Activated T-cell treated with anti-CD3 and anti-CD28 coated beads, Interleukin-2, amount 50 U/mL, for 48 hours (primary cell): ENCODE measurements around the gene MAP4K2.
A peak's percentile ranks its signal among the peaks of the same experiment; 100 is the strongest.

Source experiments
- DNase-seq, 2 experiments: peaks; one replicate each; pipeline ENCODE4 v3.0.0-alpha.2; 2020

Gene MAP4K2

DNA sequence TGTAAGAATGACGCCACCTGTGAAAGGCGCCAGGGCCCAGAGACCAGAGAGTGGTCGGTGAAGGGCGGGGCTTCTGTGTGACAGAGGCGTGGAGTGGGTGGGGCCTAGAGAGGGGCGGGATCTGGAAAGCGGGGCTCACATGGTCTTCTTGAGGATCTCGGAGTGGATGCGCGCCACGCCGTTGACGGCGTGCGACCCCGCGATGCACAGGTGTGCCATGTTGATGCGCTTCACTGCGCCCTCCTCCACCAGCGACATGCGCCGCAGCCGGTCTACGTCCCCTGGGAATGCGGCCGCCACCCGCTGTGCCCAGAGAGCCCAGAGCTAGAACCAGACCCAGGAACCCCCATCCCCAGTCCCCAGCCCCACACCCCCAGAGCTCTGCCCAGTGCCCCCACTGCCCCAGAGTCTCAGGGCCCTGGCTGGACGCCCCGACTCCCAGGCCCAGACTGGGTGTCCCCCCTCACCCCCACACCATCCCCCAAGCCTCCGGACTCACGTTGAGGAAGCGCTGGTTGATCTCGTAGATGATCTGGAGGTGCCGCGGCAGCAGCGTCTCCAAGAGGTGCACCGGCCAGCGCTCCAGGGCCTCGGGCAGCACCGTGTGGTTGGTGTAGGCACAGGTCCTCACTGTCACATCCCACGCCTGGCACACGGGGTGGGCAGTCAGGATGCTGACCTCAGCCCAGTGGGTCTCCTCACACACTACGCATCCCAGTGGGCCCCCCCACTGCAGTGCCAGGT, 49.5 kb downstream of the MAP4K2 start:
- no peak for DNase-seq

DNA sequence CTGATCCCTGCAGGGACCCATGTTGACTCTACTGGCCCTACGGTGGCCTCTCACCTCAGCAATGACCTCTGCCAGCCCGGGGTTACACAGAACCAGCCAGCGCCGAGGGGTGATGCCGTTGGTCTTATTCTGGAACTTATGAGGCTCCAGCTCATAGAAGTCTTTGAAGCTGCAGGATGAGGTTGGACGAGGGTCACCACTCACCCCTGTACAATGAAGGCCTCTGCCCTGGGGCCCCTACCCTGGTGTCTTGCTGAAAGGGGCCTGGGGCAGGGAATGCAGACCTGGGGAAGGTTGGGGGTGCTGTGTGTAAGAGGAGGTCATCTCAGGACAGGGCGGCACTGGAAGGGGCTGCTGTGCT, 50.0 kb downstream of the MAP4K2 start:
- DNase-seq = no peak

DNA sequence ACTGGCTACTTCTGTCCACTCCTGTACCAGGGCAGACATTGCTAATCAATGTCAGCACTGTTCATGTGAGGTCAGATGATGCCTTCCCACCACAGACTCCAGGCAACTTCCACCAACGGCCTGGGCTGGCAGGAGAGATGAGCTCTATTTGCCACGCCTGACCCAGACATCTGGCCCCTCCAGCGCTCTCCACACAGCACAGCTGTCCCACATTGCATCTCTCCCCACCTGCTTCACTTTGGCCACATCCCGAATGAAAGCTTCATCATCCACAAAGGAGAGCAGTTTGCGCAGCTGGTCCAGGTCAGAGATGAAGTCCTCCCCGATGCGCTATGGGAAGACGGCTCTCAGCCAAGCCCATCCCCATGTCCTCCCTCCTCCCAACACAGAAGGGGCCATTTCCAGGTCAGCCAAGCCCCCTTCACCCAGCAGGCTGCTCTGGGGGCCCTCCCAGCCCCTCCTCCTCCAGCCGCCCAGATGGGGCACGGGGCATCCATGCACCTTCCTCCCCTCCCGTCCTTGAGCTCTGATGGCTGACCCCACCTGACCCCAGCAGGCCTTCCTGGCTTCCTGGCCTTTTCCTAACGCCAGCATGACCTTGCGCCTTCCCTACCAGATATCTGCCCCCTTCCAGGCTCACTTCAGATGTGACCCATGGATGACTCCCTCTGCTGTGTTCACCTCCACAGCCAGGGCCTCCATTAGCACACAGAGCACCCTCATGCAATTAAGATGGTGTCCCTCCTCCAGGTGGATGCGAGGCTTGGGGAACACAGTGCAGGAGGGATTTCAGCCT, 50.6 kb downstream of the MAP4K2 start:
- DNase-seq = no peak

DNA sequence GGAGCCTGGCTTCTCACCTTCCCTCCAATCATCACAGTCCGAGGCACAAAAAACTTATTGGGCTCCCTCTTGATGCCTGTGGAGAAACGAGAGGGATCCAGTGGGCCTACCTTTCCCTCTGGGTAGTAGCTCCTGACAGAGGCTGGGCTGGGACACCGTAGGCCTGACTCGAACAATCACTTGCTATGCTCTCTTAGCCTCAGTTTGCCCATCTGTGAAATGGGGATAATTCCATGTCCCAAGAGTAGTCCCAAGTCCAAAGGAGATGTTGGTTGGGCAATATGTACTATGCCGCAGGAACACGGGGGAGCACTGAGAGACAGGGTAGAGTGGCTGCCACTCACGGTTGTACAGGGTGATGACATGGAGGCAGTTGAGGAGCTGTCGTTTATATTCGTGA, 51.4 kb downstream of the MAP4K2 start:
- no peak for DNase-seq

DNA sequence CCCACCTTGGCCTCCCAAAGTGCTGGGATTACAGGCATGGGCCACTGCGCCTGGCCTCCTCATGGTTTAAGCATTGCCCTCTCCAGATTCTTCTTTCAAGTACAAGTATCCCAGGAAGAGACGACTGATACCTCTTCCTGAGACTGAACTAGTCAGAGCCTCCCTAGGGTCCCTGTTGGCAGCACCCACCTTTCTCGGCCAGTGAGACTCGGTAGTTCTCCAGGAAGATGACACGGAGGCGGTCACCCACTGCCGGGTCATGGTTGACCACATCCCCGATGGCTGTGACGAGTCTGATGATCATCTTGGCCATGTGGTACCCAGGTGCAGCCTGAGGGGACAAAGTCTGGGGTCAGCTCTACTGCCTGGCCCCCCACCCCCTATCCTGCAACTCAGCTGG, 51.9 kb downstream of the MAP4K2 start:
- DNase-seq = no peak

DNA sequence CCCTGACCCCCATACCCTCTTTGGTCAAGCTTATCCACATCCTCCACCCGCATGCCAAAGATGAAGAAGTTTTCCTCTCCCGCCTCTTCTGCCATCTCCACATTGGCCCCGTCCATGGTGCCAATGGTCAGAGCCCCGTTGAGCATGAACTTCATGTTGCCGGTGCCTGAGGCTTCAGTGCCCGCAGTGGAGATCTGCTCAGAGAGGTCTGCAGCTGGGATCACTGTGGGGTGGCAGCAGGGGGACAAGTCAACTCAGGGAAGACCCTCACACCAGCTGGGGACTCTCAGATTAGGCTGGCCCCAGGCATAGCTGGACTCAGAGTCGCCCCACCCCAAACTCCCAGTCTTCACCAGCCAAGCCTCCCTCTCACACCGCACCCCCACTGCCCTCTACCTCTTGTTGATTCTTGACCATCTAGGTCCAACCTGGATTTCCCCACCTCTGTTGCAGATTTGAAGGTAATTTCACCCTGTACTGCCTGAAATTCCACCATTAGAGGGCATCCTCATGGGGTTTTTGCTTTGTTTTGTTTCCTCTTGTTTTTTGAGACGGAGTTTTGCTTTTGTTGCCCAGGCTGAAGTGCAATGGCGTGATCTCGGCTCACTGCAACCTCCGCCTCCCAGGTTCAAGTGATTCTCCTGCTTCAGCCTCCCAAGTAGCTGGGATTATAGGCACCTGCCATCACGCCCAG, 52.5 kb downstream of the MAP4K2 start:
- DNase-seq = no peak

DNA sequence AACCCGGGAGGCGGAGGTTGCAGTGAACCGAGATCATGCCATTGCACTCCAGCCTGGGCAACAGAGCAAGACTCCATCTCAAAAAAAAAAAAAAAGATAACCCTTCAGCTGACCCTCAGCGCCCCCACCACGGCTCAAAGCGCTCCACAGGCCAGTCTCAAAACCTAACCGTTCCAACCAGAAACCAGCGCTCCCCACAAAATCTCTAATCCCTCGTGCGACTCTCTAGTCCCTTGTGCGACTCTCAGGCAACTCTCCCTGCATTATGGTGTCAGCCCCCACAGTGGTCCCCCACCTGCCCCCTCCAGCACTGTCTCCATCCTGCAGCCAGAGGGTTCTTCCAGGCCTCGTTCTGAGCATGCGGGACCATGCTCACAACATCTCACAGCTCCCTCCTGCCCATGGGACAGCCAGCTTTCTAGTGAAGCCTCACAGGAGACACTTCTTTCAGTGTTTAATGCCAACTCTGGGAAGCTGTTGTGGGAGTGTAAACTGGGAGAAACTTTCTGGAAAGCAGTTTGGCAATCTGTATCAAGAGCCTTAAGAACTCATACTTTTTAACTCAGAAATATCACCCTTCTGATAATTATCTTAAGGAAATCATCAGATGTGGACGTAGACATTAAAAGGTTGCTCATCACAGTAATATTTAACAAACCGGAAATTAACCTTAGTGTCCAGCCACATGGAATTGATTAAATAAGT, 54.9 kb downstream of the MAP4K2 start:
- DNase-seq = no peak

DNA sequence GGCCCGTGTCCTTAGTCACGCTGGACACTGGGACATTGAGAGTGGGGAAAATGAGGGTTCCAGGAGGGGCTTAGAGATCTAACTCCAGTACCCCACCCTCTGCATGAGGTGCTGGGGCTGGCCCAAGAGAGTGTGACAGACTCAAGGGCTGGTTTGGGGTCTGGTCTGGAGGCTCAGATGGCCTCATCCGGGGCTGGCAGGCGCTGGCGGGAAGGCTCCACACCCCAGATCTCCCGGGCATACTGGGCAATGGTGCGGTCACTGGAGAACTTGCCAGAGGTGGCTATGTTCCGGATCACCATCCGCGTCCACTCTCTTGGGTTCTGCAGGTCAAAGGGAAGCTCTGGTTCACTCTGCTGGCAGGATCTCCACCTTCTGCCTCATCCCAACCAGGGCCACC, 56.5 kb downstream of the MAP4K2 start:
- no peak for DNase-seq

DNA sequence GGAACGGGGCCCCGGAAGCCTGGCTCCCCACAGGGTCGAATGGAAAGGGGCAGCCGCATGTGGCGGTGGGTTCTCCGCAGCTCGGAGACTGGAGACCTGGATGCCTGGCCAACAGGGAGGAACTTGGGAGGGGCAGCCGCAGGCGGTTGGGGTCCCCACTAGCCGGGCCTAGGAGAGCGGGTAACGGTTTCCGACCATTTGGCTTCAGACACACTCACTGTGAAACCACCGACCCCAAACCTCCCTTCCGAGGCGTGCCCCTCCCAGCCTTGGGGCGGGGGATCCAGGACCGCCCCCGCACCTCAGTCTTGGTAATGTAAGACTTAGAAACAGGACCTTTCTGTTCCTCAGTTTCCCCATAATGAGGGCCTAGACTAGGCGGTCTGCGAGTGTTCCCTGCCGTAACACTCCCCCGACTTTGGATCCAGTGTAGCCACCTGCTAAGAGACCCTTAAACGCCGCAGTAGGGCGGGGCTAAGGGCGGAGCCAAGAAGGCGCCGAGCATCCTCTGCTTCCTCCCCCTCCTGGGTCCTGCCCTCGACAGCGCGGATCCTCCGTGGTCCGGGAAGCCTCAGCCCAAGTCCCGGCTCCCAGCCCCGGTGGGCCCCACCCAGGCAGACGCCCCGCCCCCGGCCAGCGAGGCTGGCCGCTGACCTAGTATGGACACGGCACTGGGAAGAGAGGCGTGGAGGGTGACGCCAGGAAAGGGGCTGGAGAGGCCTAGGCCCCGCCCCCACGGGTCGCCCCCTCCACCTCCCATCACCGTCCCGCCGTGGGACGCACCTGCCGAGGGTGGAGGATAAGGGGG, 57.3 kb downstream of the MAP4K2 start:
- DNase-seq = peak; percentile 79

DNA sequence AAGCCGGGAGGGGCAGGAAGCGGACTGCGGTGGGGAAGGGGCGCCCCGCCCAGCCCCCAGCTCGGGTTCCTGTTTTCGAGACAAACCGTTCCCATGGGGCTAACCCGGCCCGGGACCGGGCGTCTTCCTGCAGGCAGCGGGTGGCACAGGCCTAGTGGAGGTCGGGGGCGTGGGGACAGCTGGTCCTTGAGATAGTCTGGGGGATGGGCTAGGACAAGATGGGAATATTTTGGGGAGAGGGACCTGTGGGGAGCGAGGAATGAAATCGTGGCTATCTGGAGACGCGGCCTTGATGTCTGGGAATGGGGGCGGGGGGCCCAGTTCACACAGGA, 57.9 kb downstream of the MAP4K2 start:
- DNase-seq = peak; percentile 62 to 65

DNA sequence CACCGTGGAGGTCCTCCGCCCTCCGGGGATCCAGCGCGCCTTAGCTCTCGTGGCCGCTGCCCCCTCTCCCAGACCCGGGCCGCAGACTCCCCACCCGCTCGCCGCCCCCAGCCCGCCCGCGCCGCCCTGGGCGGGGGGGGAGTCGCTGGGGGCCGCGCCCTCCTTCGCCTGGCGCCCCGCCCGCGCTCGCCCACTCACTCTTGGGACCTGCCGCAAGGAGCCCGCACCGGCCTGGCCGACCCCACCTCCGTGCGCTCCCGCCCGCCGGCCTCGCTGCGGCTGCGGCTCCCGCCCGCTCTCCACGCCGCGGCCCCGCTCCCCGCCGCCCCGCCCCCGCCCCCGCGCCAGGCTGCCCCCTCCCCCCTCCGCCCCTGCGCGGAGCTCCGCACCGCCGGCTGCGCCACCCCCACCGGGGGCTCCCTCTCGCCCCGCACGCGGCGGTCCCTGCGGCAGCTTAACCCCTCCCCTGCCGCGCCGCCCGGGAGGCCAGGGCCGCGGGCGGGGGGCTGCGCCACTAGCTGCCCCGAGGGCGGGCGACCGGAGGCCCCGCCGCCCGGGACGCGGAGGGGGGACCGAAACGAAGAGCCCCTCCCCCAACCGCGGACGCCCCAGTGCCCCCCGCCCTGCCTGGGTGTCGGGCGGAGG, 58.3 kb downstream of the MAP4K2 start:
- no peak for DNase-seq

DNA sequence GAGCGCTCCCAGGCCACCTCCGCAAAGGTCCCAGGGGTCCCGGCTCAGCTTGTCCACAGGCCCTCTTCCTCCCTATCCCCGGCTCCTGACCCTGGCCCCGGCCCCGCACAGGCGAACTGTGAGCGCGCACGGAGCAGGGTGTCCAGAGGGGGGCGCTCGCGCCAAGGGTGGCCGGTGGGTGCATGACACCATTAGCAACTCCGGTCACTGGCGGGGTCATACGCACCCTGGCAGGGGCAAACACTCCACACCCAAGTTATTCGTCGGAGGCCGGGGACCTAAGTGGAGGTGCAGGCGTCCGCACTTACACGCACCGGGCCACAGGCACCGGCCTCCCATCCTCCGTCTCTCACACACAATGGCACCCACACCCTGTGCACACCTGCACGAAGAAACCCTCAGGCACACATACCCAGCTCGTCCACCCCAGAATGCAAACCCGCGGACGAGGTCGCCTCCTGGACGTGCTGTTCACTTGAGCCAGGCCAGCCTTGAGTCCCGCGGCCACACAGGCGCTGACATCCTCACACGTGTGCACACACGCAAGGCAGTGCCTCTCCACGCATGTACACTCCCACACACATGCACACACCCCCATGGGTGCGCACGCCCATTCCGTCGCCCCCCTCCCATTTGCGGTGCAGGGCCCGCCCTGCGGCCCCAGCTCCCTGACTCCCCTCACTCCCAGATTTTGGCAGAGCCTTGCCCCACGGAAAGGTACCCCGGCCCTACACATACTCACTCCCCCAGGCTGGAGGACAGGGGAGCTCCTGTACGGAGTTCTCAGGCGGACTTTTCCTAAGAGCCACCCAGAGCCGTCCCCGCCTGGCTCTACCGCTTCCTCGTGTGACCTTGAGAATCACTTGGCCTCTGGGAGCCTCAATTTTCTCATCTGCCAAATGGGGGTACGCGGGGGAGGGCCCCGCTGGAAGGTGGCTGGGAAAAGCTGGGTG, 59.1 kb downstream of the MAP4K2 start, which contains the start of gene RASGRP2:
Gene RASGRP2 (minus strand): TSS at position 552 of the 953 bp plus-strand sequence. CDS start 1,276 bp downstream, outside the sequence.
- DNase-seq = peak; percentile 84 to 88

DNA sequence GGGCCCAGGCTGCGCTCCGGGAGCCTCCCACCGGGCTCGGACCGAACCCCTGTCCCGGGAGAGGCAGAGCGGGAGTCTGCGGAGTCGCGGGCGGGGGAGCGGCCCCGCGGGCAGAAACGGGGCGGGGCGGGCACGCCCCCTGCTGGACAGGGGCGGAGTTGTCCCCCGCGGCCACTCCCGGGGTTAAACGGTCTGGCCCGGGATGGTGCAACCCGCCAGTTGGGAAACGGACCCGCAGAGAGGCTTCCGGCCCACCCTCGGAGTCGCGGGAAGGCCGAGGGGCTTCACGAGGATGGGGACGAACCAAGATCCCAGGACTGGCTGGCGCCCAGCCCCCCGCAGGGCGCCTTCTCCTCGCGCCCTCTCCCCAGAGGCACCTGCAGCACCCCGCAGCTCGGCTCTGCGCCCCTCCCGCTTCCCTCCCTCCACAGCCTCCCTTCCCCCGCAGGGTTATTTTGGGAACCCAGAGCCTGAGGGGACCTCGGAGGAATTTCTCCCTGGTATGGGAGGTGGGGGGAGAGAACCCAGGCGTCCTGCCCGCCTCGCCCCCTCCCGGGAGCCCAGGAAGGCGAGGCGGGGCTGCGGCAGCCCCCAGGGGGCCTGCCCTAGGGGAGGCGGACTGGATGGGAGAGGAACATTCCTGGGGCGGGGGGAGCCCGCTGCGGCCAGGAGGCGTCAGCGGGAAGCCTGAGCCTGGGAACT, 60.0 kb downstream of the MAP4K2 start:
- peak; percentile 87 to 90 for DNase-seq

DNA sequence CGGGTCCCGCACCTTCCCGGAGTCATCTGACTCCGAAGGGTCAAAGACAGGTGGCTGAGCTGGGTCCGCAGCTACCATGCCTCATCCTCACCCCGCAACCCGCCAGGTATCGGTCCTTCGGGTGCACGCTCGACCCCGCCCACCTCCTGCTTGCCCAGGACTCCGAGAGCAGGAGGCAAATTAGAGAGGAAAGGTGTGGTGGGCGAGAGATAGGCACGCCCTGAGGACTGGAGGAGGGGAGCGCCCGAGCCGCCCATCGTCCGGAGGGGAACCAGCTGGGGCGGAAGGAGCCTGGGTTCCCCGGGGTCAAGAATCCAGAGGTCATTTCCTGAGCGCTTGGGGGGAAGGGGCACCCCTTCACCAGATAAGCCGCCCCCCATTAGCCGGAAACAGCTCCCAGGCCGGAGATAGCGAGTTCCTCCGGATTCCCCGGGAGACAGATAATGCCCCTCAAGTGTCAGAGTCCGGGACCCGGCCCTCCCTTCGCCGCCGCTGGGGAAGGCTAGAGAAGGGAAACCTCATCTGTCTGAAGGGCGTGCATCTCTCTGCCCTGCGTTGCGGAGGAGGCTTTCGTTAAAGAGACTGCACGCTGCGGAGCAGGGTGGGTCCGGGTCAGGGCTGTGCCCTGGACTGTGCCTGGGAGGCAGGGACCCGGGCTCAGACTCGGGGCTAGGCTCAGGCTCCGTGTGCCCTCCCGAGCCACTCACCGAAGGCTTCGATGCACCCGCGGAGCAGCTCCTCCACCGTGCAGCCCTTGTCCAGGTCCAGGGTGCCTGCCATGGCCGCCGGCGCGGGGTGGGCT, 60.7 kb downstream of the MAP4K2 start:
- DNase-seq = no peak

DNA sequence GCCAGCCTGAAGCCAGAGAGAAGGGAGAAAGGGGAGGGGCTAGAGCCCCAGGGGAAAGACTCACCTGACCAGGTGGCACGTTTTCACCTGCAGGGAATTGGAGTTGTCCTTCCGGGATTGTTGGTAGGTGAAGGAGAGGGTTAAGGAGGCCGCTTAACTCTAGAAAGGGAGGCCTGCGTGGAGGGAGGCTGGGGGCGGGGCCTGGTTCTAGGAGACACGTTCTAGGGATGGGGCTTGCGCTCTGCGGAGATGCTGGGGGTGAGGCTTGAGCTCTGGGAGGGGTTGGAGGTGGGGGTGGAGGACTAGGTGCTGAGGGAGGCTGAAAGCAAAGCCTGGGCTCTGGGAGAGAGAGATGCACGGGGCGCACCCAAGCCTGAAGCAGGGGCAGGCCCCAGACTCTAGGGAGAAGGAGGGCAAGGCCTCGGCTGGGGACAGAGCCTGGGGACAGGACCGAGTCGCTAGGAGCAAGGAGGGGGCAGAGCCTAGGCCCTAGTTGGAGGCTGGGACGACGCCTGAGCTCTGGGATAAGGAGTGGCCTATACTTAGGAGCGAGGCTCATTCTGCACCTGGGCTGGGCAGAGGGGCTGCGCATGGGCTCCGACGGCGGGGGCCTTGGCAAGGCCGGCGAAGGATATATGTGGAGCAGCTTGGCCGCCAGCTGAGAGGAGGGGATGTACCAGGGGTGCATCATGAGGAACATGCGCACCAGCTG, 61.5 kb downstream of the MAP4K2 start:
- DNase-seq = no peak

DNA sequence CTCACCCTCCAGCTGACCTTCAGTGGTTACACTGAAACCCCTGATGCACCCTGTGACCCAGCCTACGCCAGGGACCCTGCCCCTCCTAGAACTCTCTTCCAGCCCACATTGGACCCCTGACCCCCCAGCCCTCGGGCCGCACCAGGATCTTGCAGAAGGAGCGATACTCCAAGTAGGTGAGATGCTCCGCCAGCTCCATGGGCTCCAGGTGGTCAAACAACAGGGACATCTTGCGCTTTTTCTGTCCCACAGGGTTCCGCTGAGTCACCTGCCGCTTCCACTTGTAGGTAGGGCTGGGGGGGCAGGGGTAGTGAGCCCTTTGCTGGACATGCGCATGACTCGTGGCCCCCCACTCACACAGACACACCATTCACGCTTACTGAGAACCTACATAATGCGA, 63.1 kb downstream of the MAP4K2 start:
- DNase-seq = no peak

DNA sequence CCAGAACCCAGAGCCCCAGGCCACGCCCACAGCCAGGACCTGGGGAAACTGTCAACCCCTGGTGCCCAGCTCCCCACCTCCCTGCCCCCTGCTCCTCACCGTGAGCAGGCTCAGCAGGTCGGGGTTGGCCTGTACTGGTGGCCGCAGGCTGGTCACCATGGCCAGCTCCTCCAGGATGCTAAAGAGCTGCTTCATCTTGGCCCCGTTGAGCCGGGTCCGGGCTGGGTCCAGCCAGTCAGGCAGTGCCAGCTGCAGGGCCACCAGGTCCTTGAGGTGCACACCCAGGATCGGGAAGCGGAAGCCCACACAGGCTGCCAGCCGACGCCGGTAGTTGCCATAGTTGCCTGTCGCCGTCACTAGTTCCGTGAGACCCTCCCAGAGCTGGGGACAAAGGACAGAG, 66.4 kb downstream of the MAP4K2 start:
- no peak for DNase-seq

DNA sequence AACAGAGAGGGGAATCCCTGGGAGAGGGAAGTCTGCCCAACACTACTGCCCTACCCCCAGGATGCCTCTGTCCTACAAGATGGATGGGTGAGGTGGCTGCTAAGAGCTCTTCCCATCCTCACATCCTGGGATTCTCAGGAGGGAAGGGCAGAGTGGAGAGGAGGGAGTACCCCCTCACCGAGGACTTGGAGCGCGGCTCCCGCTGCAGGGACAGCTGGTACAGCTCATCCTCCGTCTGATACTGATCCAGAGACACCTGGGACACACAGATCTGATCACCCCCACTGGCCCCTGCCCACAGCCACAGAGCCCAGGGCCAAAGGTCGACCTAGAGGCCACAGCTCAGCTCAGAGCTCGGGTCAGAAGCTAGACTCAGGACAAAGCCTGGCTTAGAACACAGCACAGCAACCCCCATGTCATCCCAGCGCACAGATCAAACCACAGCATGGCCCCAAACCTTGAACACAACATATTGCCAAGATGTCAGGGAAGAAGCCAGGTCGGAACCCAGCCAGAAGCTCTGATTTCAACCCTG, 67.2 kb downstream of the MAP4K2 start:
- DNase-seq = no peak
